ENCODE results near the gene APBA3.
A peak's percentile ranks its signal among the peaks of the same experiment; 100 is the strongest.

APBA3 gene
- total RNA-seq: 45.2 to 50.7 reads per million in 2 donors

GRCh38 chr19:3761382-3762129 is at the start of gene APBA3:
TSS of gene APBA3 (minus strand) at chr19:3761692. CDS start at chr19:3760264, 1,428 bp downstream.
- peak; percentile 91 for DNase-seq

GRCh38 chr19:3810708-3811355 is 49.3 kb upstream of the APBA3 start:
- no peak for DNase-seq

GRCh38 chr19:3809881-3810707 is 48.6 kb upstream of the APBA3 start:
- no peak for DNase-seq

GRCh38 chr19:3808420-3809143 is 47.1 kb upstream of the APBA3 start:
- no peak for DNase-seq

GRCh38 chr19:3807574-3808354 is 46.3 kb upstream of the APBA3 start:
- DNase-seq: no peak

- no peak for DNase-seq
These were observed 45.6 kb upstream of the APBA3 start for GRCh38 chr19:3807131-3807480.

GRCh38 chr19:3805859-3806258 is 44.4 kb upstream of the APBA3 start:
- no peak for DNase-seq

GRCh38 chr19:3804429-3804828 is 42.9 kb upstream of the APBA3 start:
- no peak for DNase-seq

GRCh38 chr19:3803986-3804385 is 42.5 kb upstream of the APBA3 start:
- DNase-seq: no peak

- no peak for DNase-seq
These were observed 41.8 kb upstream of the APBA3 start for GRCh38 chr19:3803114-3803888.

GRCh38 chr19:3801412-3802096 is 40.1 kb upstream of the APBA3 start:
- peak; percentile 60 for DNase-seq

- DNase-seq: no peak
These were observed 39.5 kb upstream of the APBA3 start for GRCh38 chr19:3800996-3801395.

- DNase-seq: peak; percentile 49
These were observed 36.6 kb upstream of the APBA3 start for GRCh38 chr19:3798137-3798536.

GRCh38 chr19:3796358-3796757 is 34.9 kb upstream of the APBA3 start:
- no peak for DNase-seq

GRCh38 chr19:3793799-3794198 is 32.3 kb upstream of the APBA3 start:
- DNase-seq: no peak

GRCh38 chr19:3792114-3792513 is 30.6 kb upstream of the APBA3 start:
- no peak for DNase-seq

- DNase-seq: no peak
These were observed 29.4 kb upstream of the APBA3 start for GRCh38 chr19:3790941-3791340.

GRCh38 chr19:3790209-3790734 is 28.8 kb upstream of the APBA3 start:
- no peak for DNase-seq

GRCh38 chr19:3788996-3789778 is 27.7 kb upstream of the APBA3 start:
- no peak for DNase-seq
